Stimulated activated CD4-positive, alpha-beta T cell treated with anti-CD3 and anti-CD28 coated beads, Interleukin-12 subunit alpha, Interleukin-12 subunit beta, amount 100 ng/mL, for 48 hours (primary cell): ENCODE measurements around the gene ZNF185.
"Not testable (repeated sequence)": the region's sequence is repeated elsewhere in the genome, so short reads cannot be mapped to it uniquely, and the experiment has no call there.

Source experiments
- DNase-seq, 3 donors: peaks; one replicate each; pipeline ENCODE4 v3.0.0-alpha.2; 2020; ENCODE audit warnings: low read depth in 2 of 3, low spot score in 1 of 3

ZNF185 gene

DNA sequence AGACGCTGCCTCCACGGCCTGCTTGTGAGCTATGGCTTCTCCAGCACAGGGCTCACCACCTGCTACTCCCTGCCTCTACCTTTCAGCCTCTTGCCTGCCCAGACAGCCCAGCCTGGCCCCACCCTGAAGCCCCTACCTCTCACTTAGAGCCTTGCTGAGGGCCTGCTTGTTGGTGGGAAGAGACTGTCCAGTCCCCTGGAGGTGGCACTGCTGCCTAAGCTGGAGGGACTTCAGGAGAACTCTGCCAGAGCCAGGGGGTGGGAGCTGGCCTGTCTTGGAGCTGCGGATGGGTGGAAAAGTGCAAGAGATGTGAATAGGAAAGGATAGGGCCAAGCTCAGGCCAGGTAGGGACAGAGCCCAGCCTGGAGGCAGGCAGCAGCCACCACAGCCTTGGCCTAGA is 2.7 kb upstream of the ZNF185 start:
- DNase-seq, result no peak

DNA sequence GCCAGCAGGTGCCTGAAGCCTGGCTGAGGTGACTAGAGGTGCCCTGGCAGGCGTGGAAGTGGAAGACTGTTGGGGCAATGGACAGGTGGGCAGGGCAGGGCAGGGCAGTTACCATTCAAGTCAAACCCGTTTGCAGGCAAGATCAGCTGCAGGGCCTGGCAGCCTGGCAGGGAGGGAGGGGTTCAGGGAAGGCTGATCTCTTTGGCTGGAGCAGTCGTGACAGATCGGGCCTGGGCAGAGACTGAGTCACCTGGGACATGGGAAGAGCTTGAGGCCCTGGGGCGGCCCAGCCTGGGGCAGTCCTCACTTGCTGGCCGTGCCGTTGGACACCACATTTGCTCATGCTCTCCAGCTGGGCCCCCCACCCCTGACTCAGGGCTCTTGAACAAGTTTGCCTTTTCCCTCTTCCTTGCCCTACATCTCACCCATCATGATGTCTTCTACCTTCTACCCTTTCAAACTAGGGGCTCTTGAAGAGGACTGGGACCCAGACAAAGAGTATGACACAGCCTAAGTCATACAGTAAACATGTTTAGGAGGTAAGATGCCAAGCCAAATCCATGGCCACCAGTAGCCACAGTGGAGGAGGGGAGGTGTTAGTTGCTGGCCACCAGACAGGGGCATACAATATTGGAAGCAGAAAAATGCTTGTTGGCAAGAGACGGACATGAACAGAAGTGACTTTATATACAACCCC is 2.0 kb upstream of the ZNF185 start:
- DNase-seq, result no peak

DNA sequence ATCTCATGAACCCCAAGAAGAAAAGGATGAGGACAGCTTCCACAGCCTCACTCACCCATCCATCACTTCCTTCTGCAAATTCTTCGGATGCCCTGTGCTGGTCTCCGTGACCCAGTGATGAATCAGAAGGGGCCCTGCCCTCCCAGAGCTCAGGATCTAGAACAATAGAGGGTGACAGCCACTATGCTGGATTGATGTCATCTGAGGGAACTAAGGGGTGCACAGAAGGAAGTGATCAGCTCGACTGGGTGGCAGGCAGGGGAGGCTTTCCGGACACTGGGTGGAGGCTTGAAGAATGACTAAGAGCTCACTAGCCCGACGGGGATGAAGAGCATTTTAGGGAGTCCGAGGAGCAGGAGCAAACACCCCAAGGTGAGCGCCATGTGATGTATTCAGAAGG is 1.4 kb upstream of the ZNF185 start:
- DNase-seq, result no peak

DNA sequence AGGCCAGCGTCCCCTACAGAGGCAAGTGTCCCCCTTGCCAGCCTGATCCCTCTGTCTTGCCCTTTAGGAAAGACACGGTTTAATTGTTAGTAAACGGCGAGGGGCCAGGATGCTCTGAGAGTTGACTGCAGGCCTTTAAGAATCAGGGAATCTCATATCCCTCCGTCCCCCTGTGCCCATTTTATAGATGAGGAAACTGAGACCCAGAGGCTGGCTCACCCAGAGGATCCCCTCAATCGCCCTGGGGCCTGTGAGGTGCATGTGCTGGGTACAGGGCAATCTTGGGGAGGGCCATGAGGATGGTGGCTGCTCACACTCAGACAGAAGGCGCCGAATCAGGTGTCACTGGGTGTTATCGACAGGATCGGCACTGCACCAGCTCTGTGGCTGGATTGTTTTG is 575 bp downstream of the ZNF185 start:
- no peak for DNase-seq

DNA sequence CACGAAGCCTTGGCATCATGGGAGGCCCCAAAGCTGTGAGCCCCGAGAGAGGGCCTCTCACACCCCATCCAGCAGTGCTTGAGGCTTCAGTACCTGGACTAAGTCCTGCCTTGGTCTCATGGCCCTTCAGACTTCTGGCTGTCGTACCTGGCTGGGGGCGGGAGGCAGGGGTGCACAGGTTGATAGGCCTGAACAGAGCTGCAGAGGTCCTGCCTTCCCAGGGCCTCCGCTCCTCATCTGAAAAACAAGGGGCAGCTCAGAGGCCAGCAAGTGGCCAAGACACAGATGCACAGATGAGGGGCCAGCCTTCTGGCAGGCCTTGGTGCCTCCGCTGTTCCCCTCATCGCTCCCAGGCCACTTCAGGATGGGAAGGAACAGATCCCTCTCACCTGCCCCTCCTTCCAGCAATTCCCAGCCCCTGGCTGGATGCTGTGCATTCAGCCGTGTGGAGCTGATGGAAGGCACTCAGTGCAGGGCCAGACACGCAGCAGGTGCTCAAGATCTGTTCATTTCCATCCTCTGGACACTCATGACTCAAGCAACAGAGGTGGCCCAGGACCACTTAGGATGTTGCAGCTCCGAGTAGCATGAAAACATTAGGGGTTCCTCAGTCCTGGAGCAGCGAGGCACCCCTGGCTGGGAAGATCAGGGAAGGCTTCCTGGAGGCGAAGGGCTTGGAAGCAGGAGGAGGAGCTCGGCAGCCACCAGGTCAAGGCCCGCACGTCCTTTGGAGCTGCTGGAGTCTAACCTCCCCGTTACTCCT is 1.4 kb downstream of the ZNF185 start:
- DNase-seq, result no peak

DNA sequence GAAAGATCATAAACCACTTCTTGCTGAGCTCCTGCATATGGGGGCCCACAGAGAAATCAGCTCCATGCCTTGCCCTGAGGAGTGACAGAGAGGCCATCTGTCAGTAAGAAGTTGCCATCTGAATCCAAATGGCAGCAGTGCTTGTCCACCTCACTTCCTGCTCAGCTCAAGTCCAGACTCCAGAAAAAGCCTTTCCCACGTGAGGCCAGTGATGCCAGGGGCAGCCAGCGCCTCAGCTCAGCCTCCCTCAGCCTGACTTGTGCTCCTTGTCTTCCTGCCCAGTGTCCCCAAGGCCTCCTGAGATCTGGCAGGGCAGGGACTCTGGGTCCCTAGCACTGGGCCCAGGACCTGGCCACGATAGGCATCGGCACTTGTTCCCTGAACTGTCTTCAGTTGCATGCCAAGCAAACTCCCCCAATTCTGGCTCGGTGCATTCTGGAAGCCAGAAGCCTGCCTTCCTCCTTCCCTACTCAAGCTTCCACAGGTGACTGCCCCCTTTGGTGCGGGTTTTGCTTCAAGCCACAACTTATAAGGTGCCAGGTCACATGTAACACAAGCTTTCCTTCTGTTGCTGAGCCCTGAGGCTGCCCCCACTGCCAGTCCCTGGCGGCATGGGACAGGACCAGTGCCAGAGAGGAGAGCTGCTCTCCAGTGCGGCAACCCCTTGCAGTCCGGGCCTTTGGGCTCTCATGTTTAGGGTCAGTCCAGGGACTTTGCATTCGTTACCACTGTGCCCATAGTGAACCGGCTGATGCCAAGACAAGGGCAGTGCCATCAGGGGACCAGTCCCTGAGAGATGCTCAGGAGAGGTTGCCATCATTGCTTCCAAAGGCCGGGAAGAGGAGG is 2.2 kb downstream of the ZNF185 start:
- no peak for DNase-seq

DNA sequence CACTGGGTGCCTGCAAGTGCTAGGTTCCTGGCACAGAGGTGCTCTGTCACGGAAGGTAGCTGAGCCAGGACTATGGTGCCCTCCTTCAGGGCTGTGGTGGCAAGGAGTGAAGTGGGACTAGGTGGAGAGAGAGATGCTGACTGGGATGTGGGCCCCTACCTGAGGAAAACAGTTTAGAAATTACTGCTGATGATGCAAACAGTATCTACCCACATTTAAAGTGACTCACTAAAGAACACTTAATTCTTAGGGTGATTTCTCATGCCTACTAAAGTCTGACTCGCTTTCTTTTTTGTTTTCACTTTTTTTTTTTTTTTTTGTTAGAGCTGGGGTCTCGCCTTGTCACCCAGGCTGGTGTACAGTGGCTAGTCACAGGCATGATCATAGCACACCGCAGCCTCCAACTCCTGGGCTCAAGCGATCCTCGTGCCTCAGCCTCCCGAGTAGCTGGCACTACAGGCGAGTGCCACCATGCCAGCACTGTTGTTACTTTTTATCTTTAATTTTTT is 3.1 kb downstream of the ZNF185 start:
- DNase-seq, result no peak

DNA sequence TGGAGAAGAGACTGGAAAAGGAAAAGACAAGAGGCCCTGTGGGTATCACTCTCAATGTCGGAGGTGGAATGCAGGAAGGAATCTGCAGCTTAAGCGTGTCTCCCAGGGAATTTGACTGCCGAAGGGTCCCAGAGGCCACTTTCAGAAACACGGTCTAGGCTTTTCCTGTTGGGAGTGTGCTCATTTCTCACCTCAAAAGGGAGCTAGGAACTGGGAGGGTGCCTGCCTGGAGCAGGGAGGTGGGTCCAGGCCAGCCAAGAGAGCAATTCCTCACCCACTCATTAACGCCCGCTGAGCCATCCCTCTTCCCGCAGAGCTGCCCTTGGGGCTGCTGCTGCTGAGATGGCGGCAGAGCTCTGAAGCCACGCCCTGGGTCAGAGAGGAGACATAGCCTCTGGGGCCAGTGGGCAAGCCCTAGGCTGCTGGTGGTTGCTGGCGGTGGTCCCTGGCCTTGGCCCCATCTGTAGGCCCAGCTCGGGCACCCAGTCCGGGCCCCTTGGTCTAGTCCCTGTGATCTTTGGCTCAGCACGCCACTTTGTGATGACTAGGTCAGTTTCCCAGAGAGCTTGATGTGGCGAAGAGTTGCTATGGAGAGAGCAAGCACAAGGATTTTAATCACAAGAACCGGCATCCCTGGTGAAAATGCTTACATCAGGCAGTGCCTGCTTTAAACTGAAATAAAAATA is 4.1 kb downstream of the ZNF185 start:
- no peak for DNase-seq

DNA sequence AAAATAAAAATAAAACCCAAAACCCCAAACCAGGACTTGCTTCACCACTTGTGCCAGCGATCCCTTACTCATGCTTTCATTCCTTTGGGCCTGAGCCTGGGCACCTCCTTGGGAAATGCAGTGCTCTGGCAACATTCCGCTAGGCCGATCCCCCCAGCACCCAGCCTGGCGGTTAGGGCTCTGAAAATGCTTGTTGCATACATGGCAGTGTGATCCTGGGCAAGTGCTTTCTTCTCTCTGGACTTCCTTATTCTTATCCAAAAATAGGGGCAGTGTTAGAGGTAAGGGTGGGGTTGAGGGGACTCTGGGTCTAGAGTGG is 4.6 kb downstream of the ZNF185 start:
- no peak for DNase-seq

DNA sequence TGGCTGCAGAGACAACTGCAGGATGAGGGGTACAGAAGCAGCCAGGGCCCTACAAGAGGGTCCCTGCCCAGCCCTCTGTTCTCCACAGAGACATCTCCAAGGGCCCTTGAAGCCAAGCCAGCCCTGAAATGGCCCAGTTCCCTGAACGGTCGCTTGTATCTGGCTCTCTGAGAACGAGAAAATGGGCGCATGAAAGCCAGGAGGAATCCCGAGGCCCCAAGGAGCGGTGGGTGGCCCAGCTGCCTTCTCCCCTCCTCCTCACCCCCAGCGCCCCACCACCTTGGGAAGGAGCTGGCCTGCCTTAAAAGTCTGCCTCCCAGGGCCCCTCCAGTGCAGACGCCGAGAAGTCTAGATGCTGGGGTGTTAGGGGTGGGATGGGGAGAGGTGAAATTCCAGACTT is 5.7 kb downstream of the ZNF185 start:
- DNase-seq, result no peak

DNA sequence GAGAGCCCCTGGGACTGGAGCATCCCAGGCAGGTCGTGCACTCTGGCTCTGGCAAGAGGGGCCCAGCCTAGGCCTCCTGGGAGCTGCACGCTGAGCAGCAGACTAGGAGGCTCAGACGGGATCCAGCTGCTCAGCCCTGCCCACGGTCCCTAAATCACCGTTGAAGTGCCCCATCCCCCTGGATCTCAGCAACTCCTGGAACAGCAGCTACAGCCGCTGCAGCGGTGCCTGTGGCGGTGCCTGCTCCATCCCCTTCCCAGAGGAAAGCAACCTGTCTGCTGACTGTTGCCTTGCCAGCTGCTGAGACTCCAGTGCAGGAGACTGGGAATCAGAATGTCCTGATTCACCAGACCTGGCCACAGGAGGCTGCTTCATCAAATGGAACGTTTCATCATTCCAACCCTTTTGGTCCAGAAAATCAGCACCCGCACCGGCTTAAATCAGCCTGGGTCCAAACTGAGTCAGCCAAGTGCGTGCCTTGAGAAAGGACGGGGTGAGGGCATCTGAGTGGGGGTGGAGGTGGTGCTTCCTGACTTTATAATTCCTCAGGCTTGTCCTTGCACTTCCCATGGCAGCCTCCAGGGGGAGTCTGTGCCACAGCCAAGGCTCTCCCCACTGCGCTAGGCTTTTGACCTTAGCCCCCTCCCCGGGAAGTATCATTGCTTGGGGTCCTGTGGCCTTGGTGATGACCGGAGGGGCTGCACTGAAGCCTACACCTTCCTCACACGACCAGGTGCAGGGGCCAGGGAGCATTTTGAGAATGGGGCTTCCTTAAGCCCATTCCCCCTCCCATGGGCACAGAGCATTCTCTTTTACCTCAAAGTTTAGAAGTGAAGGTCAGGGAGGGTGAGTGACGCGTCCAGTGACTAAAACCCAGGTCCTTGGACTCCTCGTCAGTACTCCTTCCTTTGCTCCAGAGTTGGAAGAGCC is 6.5 kb downstream of the ZNF185 start:
- peak in 2 of 3 donors; percentile 12 to 32 for DNase-seq

DNA sequence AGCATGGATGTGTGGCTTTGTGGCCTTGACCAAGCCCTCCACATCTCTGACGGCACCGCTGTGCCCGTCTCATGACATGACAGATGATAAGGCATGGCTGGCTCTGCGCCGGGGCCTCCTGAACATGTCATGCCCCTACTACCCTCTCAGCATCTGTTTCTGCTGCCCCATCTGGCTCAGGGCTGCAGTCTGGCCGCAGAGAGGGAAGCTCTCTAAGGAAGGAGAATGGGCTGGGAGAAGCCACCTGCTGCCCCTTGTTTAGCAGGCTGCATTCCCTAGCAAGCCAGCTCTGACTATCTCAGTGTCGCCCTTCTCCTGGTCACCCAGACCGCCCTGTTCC is 7.2 kb downstream of the ZNF185 start:
- no peak for DNase-seq

DNA sequence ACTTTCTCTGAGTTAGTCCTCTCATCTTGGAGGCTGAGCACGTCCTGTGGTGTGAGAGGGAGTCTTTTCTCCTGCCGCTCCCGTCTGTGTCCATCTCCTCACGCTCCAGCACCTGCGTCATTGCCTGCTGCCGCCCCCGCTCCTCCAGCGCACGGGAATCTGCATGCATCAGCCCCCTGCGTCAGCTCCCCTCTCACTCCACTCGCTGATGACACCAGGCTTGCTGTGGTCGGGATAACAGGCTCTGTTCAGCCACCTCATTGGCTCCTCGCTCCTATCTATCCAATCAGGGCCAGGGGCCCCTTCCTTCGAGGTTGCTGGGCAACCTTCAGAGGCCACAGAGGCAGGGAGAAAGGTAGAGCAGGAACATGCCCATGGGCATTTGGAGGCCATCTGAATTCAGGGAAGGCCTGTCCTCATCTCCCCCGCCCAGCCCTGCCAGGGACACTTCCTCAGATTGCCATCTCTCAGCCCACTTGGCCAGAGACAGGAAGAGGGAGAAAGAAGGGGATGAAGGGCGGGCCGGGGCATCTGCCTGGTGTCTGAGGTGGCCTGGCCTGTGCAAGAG is 9.3 kb downstream of the ZNF185 start:
- DNase-seq, result no peak

DNA sequence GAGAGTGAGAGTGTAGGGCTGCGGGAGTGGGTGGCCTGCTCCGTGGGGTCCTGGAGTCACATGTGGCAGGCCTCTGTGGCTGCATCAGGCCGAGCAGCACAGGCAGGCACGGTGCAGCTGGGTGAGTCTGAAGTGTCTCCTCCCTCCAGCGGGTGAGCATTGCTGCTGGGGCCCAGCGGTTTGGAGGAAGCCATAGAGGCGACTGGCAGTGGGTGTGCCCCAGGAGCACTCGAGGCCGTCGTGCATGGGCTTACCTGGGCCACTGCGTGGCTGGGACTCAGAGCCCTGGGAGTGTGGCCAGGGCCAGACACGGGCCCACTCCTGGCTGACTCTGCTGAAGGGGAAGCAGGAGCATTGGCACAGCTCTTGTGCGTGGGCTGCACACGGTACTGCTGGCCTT is 10.6 kb downstream of the ZNF185 start:
- DNase-seq, result no peak

DNA sequence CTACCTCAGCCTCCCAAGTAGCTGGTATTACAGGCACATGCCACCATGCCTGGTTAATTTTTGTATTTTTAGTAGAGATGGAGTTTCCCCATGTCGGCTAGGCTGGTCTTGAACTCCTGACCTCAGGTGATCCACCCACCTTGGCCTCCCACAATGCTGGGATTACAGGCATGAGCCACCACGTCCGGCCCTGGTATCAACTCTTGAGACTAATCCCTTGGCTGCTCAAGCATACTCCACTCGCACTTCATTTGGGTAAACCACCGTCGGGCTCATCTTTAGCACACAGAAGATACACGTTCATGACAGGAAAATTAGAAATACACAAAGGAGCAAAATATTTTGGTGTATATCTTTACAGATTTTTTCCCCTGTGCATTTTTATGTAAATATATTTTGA is 12.2 kb downstream of the ZNF185 start:
- not testable (repeated sequence) for DNase-seq

DNA sequence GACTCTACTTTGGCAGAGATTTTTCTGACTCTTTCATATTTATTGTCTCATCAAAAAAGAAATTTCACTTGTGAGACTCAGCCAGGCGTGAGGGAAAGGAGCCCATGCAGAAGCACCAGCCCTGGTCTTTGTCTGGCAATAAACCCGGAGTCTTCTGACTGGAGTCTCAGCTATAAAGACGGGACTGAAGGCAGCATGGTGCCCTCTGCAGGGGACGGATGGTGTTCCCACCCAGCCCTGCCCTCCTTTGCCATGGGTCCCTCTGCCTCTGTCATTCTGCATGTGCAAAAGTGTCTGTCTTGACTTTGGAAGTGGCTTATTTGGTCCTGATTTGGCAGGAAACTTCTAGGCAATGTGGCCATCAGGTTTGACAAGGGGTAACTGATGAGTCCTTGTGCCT is 14.2 kb downstream of the ZNF185 start:
- DNase-seq, result no peak

DNA sequence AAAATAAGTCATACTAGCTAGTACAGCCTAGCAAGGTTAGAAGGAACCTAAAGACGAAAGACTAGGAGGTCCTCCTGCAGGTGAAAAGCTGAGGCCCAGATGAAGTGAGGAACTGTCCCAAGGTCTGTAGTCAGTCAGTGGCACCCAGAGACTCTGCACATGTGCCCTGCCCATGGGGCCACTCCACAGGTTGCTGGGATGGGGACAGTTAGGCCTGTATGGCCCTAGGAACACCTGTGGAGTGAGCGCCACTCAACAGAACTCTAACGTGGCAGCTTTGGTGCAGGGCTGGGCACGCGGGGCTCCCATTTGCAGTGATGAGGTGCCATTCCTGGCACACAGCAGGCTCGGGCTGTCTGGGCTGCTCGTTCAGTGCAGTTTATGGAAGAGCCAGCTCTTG is 14.8 kb downstream of the ZNF185 start:
- no peak for DNase-seq

DNA sequence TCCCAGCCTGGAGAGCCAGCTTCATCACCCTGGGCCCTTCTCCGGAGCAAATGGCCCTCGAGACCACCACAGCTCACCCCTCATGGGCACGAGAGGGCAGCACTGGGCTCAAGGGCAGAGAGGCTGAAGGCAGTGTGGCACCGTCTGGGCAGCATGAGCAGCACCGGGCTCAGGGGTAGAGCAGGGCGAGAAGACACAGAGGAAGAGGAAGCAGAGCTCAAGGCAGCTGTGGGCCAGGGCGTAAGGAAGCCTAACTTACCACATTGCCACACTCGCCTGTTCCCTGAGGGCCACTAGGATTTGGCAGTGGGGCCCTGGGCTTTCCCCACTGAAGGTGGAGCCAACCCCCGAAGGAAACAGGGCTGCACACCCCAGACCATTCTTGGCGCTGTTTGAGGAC is 15.5 kb downstream of the ZNF185 start:
- no peak for DNase-seq

DNA sequence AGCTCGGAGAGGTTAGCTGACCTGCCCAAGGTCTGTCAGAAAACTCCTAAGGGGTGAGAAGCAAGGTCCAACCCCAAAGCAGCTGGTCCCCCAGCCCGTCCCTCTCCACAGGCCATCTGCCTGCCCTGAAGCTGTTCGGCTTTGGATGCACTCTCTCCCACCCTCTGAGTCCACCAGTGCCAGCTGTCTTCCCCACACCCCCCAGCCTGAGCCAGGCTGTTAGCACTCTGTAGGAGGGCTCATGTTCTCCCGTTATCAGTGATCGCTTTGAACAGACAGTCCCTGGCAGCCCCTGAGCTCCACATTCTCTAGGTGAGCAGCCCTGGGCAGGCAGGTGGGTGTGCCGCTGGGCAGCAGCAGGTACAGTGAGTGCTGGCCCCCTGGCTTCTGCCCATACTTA is 16.0 kb downstream of the ZNF185 start:
- no peak for DNase-seq
